ENCODE data around the gene ERP29.

DNA sequence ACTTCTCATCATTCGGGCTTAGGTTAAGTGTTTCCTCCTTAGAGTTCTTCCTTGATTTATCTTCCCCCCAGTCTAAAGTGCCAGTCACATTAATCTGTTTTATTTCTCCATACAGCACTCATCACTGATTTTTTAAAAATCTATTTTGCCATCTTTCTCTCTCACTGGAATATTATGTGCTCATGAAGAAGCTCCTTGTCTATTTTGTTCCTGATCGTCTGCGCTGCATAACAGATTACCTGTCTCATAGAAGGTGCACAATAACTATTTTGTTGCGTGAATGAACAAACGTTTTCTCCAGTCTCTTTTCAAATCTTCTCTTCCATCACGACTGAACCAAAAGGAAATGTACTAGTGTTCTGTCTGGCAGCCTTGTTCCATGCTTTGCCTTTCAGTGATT is 2.7 kb downstream of the ERP29 start:
- TF ChIP-seq, protein P1, sequence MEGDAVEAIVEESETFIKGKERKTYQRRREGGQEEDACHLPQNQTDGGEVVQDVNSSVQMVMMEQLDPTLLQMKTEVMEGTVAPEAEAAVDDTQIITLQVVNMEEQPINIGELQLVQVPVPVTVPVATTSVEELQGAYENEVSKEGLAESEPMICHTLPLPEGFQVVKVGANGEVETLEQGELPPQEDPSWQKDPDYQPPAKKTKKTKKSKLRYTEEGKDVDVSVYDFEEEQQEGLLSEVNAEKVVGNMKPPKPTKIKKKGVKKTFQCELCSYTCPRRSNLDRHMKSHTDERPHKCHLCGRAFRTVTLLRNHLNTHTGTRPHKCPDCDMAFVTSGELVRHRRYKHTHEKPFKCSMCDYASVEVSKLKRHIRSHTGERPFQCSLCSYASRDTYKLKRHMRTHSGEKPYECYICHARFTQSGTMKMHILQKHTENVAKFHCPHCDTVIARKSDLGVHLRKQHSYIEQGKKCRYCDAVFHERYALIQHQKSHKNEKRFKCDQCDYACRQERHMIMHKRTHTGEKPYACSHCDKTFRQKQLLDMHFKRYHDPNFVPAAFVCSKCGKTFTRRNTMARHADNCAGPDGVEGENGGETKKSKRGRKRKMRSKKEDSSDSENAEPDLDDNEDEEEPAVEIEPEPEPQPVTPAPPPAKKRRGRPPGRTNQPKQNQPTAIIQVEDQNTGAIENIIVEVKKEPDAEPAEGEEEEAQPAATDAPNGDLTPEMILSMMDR (conservative IDR thresholded peaks at IDR 0.05): no peak
- TF ChIP-seq ZFX (IDR thresholded peaks at IDR 0.05): no peak

Data from C4-2B (cell line).